ENCODE data around the gene NR2F2.

The NR2F2 gene

GRCh38 chr15:96344060-96344705, 13.7 kb downstream of the NR2F2 start:
- DNase-seq, result no peak

- DNase-seq, result no peak
These were observed 14.4 kb downstream of the NR2F2 start for GRCh38 chr15:96344706-96345559.

- peak; percentile 62 for DNase-seq
These were observed 15.3 kb downstream of the NR2F2 start for GRCh38 chr15:96345560-96346399.

GRCh38 chr15:96346409-96346970, 16.0 kb downstream of the NR2F2 start:
- DNase-seq, result no peak

GRCh38 chr15:96347181-96348111, 16.9 kb downstream of the NR2F2 start:
- DNase-seq, result no peak

- no peak for DNase-seq
These were observed 17.9 kb downstream of the NR2F2 start for GRCh38 chr15:96348112-96349027.

GRCh38 chr15:96349034-96349856, 18.7 kb downstream of the NR2F2 start:
- no peak for DNase-seq

- no peak for DNase-seq
These were observed 19.6 kb downstream of the NR2F2 start for GRCh38 chr15:96349857-96350720.

GRCh38 chr15:96350934-96351724, 20.6 kb downstream of the NR2F2 start:
- DNase-seq, result no peak

GRCh38 chr15:96351761-96352603, 21.5 kb downstream of the NR2F2 start:
- DNase-seq, result no peak

- no peak for DNase-seq
These were observed 22.3 kb downstream of the NR2F2 start for GRCh38 chr15:96352604-96353405.

- DNase-seq, result no peak
These were observed 23.0 kb downstream of the NR2F2 start for GRCh38 chr15:96353416-96353929.

- DNase-seq, result peak; percentile 76
These were observed 23.6 kb downstream of the NR2F2 start for GRCh38 chr15:96353930-96354730.

GRCh38 chr15:96354731-96355567, 24.4 kb downstream of the NR2F2 start:
- DNase-seq, result no peak
